ENCODE data around the gene SNAI1.

GRCh38 chr20:49993301-49993751 is 10.5 kb downstream of the SNAI1 start:
- TF ChIP-seq CTCF (conservative IDR thresholded peaks at IDR 0.05; ENCODE audit: low read depth, low read length) = no peak
- TF ChIP-seq EZH2 (IDR thresholded peaks at IDR 0.05; ENCODE audit: low read length, unreplicated experiment) = no peak
